Common myeloid progenitor, CD34-positive (primary cell): ENCODE measurements around the gene SCFD1.

Experiments used
- CTCF ChIA-PET: fragments of 350-600 bp; sonication (Branson Sonifier 250); formaldehyde crosslinking; loops from one replicate; lab custom pipeline; 2021; ENCODE audit warnings: antibody characterized with exemption; lab: Charles Lee
- POLR2A ChIA-PET: fragments of 350-600 bp; sonication (Branson Sonifier 250); formaldehyde crosslinking; loops from one replicate; lab custom pipeline; 2021; ENCODE audit warnings: antibody characterized with exemption; lab: Charles Lee
- DNase-seq, 3 donors: peaks; one replicate each; pipeline versions ENCODE4 v3.0.0 to v3.0.0-alpha.2; 2013
- H3K27ac ChIP-seq, 2 experiments: 1 replicate in 1 of 2; 2 replicates in 1 of 2; pipeline ENCODE4 v1.7.0; 2013; ENCODE audit warnings: inconsistent platforms in 2 of 2, low read length in 2 of 2, mild to moderate bottlenecking in 2 of 2, low read depth in 1 of 2, moderate library complexity in 1 of 2; ENCODE audit not compliant: severe bottlenecking in 2 of 2, insufficient read depth in 1 of 2, poor library complexity in 1 of 2
- H3K27me3 ChIP-seq, 5 experiments: replicated peaks in 2 of 5; 1 replicate in 3 of 5; 2 replicates in 2 of 5; pipeline versions ENCODE4 v1.6.1 to v1.7.0; 2013; ENCODE audit warnings: low read length in 4 of 5, mild to moderate bottlenecking in 2 of 5, moderate library complexity in 2 of 5, inconsistent platforms in 1 of 5; ENCODE audit not compliant: insufficient read depth in 5 of 5, control insufficient read depth in 4 of 5
- H3K36me3 ChIP-seq, 4 experiments: 1 replicate in 2 of 4; 2 replicates in 2 of 4; pipeline versions ENCODE4 v1.6.1 to v1.7.0; 2013; ENCODE audit warnings: low read length in 3 of 4, control low read depth in 1 of 4, mild to moderate bottlenecking in 1 of 4; ENCODE audit not compliant: control insufficient read depth in 4 of 4, insufficient read depth in 4 of 4
- H3K4me1 ChIP-seq, 4 experiments: 1 replicate in 3 of 4; 2 replicates in 1 of 4; pipeline versions ENCODE4 v1.6.1 to v1.7.1; 2013; ENCODE audit warnings: low read length in 3 of 4, mild to moderate bottlenecking in 3 of 4, control low read depth in 1 of 4, inconsistent platforms in 1 of 4, moderate library complexity in 1 of 4; ENCODE audit not compliant: control insufficient read depth in 4 of 4, insufficient read depth in 4 of 4; ENCODE audit errors: control extremely low read depth in 1 of 4
- H3K4me3 ChIP-seq, 7 experiments: 1 replicate in 4 of 7; 2 replicates in 3 of 7; pipeline versions ENCODE4 v1.5.1 to v1.7.0; 2013; ENCODE audit warnings: mild to moderate bottlenecking in 7 of 7, low read length in 6 of 7, moderate library complexity in 6 of 7, inconsistent platforms in 2 of 7, low read depth in 2 of 7, control low read depth in 1 of 7; ENCODE audit not compliant: insufficient read depth in 4 of 7, control insufficient read depth in 1 of 7; ENCODE audit errors: extremely low read depth in 1 of 7
- H3K9me3 ChIP-seq, 5 experiments: 1 replicate in 4 of 5; 2 replicates in 1 of 5; pipeline versions ENCODE4 v1.6.1 to v1.7.1; 2013; ENCODE audit warnings: low read length in 4 of 5, mild to moderate bottlenecking in 2 of 5, inconsistent platforms in 1 of 5, low read depth in 1 of 5, moderate library complexity in 1 of 5; ENCODE audit not compliant: control insufficient read depth in 4 of 5, insufficient read depth in 2 of 5; ENCODE audit errors: control extremely low read depth in 1 of 5
- WGBS: methylation state at CpG from one replicate; pipeline ENCODE4 v1.1.5; 2013; ENCODE audit not compliant: insufficient coverage; 5-methylcytosine and 5-hydroxymethylcytosine counted together

Gene SCFD1

DNA sequence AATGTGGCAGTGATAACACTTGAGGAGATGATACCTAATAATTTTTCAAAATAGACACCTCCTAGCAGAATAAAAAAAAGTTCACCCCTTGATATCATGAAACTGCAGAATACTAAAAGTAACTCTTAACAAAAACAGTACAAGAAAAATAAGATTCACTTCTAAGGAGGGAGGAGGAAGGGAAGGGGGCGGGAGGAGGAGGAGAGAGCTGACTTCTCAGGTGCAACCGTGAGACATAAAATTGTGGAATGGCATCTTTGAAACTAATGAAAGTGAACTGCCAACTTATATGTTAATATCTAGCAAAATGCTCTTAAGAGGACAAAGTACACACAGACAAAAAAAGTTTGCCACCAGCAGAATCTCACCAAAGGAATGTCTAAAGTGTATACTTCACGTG is 115.8 kb downstream of the SCFD1 start:
- Histone ChIP-seq H3K9me3 (no peaks in the 10 kb centered on the region), H3K36me3 (peaks cover 8 to 26% (median 18%) of the 10 kb centered on the region in 4 experiments), H3K27ac (no peak overlapping the region), H3K4me3 (no peak overlapping the region), H3K4me1 (no peaks in the 10 kb centered on the region), H3K27me3 (peaks cover 0 to 2% (median 0%) of the 10 kb centered on the region in 5 experiments)
- ChIA-PET POLR2A (no interaction called here), CTCF (no interaction called here)
- no CpG with 5 or more reads among the region's 3 CpGs for WGBS
- no peak for DNase-seq

DNA sequence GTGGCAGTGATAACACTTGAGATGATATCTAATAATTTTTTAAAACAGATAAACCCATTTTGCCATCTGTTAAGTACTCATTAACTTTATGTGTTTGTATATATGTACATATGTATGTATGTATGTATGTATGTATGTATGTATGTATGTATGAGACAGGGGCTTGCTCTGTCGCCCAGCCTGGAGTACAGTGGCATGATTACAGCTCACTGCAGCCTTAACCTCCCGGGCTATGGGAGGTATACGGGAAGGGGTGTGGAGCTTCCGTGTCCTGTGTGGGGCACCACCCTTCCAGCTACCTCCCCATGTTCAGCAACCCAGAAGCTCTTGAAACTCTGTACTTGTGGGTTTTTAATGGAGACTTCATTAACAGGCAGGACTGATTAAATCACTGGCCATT is 116.9 kb downstream of the SCFD1 start:
- Histone ChIP-seq H3K4me1 (no peaks in the 10 kb centered on the region), H3K9me3 (peaks cover 0 to 2% (median 0%) of the 10 kb centered on the region in 5 experiments), H3K4me3 (no peak overlapping the region), H3K27ac (no peak overlapping the region), H3K27me3 (peaks cover 0 to 2% (median 0%) of the 10 kb centered on the region in 5 experiments), H3K36me3 (peaks cover 8 to 21% (median 14%) of the 10 kb centered on the region in 4 experiments)
- ChIA-PET POLR2A (no interaction called here), CTCF (no interaction called here)
- 96% methylated on average over 4 of the region's 4 CpGs for WGBS
- DNase-seq = no peak

DNA sequence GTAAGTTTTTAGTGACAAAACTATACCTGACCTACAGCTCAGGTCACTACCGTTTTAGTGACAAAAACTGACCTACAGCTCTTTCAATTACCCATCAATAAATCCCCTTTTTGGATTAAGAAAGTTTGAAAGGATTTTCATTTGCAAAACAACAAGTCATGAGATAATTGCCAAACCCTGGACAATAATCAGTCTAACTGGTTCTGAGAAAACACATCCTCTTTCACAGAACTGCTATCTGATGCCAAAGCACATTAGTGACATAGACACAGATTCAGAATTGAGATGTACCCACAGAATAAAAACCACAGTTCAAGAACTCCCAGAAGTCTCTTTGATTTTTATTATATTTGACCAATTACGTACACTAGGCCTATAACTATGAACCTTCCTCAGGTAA is 126.2 kb downstream of the SCFD1 start:
- ChIA-PET CTCF (no interaction called here), POLR2A (no interaction called here)
- no peaks in the 10 kb centered on the region for H3K36me3 ChIP-seq
- 100% methylated on average over 1 of the region's 2 CpGs for WGBS
- DNase-seq = no peak
- H3K4me1 ChIP-seq = no peaks in the 10 kb centered on the region
- H3K27ac ChIP-seq = no peak overlapping the region
- H3K4me3 ChIP-seq = no peak overlapping the region
- peaks cover 0 to 1% (median 0%) of the 10 kb centered on the region in 5 experiments for H3K27me3 ChIP-seq
- H3K9me3 ChIP-seq = peaks cover 0 to 2% (median 0%) of the 10 kb centered on the region in 5 experiments

DNA sequence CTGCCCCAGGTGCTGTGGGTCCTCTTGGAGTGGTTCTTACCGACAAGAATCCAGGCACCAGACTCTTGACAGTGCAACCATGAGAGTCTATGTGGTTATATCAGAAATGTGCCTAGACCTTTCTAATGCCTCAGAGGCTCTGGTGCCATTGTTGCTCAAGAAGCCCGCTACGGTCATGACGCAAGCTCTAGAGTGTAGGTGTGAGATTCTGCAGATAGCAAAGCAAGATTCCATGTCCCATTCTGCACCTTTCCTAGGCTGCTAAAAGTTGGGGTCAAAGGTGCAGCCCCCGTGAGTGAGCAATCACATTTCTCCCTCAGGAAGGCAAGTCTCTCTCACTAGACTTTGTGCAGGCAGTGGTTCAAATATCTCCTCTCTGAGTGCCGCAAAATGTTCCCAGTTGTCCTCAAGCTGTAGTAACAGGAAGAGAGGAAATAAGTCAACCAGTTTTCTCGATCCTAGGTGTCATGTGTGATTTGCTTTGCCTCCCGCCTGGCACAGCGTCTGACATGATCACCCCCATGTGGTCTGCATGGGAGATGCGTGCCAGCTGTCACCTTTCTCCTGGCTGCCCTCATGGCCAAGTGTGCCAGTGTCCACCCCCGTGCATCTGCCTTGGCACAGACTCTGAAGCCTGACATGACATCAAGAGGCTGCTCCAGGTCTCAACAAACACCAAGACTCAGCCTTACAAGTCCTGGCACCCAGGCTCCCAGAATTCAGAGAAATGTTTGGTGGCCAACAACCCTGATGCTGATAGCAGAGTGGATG is 129.7 kb downstream of the SCFD1 start:
- WGBS = 85% methylated on average over 11 of the region's 11 CpGs
- peaks cover 0 to 2% (median 0%) of the 10 kb centered on the region in 5 experiments for H3K27me3 ChIP-seq
- CTCF ChIA-PET = interaction anchor here (2.2 kb wide), 1 partner anchor 97 kb away, joined by 7 read pairs; no protein-coding TSS in a partner anchor
- no peaks in the 10 kb centered on the region for H3K9me3 ChIP-seq
- H3K36me3 ChIP-seq = no peaks in the 10 kb centered on the region
- no peak overlapping the region for H3K27ac ChIP-seq
- no peak overlapping the region for H3K4me3 ChIP-seq
- POLR2A ChIA-PET = no interaction called here
- H3K4me1 ChIP-seq = no peaks in the 10 kb centered on the region
- DNase-seq = peak in 1 of 3 donors; percentile 6

DNA sequence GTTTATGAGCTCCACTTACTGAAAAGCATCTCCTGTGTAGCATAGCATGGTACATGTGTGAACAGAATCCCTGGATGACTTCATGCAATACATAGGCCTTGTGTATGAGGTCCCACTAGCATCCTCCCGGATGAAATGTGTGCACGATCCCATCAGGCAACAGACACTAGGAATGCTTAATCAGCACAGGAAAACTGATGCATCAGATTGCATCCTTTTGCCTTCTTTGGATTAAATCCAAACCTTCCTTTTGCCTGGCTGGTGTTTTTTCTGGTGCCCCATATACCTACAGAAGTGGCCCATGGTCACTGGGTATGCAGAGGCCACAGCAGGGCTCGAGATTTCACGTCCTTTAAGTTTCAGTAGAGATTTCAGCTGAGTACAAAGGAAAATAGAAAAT is 131.3 kb downstream of the SCFD1 start:
- POLR2A ChIA-PET = no interaction called here
- no peaks in the 10 kb centered on the region for H3K36me3 ChIP-seq
- WGBS = 96% methylated on average over 4 of the region's 4 CpGs

DNA sequence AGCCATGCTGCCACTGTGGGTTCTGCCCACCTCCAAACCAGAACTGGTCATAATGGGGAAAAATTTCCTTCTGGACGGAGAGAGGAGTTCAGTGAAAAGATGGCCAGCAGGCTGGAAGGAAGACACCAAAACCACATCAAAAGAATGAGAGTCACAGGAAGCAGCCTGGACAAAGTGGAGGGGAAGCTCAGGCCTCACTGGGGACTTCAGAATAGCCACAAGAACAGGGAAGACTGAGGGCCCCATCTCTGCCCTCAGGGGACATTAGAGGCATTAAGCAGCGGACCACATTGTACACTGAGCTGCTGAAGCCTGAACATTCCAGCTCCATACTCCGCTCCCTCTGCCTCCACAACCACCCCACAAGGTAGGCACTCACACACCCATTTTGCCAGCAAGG is 132.7 kb downstream of the SCFD1 start:
- 100% methylated on average over 1 of the region's 3 CpGs for WGBS
- H3K4me3 ChIP-seq = no peak overlapping the region
- no peaks in the 10 kb centered on the region for H3K9me3 ChIP-seq
- POLR2A ChIA-PET = no interaction called here
- no peaks in the 10 kb centered on the region for H3K4me1 ChIP-seq
- DNase-seq = no peak
- peaks cover 0 to 2% (median 0%) of the 10 kb centered on the region in 5 experiments for H3K27me3 ChIP-seq
- no peaks in the 10 kb centered on the region for H3K36me3 ChIP-seq
- H3K27ac ChIP-seq = no peak overlapping the region
- CTCF ChIA-PET = no interaction called here

More for the DNA sequence above, 131.3 kb downstream of the SCFD1 start:
- no peak overlapping the region for H3K4me3 ChIP-seq
- no peak for DNase-seq
- H3K9me3 ChIP-seq = no peaks in the 10 kb centered on the region
- H3K27me3 ChIP-seq = peaks cover 0 to 2% (median 0%) of the 10 kb centered on the region in 5 experiments
- H3K4me1 ChIP-seq = no peaks in the 10 kb centered on the region
- CTCF ChIA-PET = interaction anchor here (2.2 kb wide), 1 partner anchor 98 kb away, joined by 7 read pairs; no protein-coding TSS in a partner anchor
- H3K27ac ChIP-seq = no peak overlapping the region

DNA sequence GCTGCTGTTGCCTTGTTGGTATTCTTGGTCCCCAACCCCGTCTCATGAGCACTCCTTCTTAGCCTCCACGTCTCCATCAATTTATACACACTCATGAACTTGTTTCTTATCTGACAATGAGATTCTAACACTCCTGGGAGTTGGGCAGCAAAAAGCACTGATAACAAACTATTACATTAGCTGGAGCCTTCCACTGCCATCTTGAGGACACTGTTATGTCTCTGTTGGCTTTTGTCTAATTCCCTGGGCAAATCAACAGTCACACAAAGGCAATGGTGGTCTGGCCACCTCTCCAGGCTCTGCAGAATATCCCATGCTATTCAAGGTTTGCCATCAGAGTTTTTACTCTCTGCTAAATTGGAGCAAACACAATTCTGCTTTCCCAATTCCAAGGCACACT is 134.5 kb downstream of the SCFD1 start:
- ChIA-PET POLR2A (no interaction called here), CTCF (no interaction called here)
- Histone ChIP-seq H3K27ac (no peak overlapping the region), H3K9me3 (no peaks in the 10 kb centered on the region), H3K4me3 (no peak overlapping the region), H3K4me1 (no peaks in the 10 kb centered on the region), H3K27me3 (peaks cover 0 to 2% (median 0%) of the 10 kb centered on the region in 5 experiments), H3K36me3 (no peaks in the 10 kb centered on the region)
- no peak for DNase-seq
- 93% methylated on average over 2 of the region's 2 CpGs for WGBS
